Neutrophil (primary cell): ENCODE measurements around the gene MPC1L.
"Not testable (repeated sequence)": the region's sequence is repeated elsewhere in the genome, so short reads cannot be mapped to it uniquely, and the experiment has no call there.

ENCODE experiments used
- H3K27ac ChIP-seq: fragments of 200-600 bp; sonication (generic); 2 replicates; pipeline ENCODE4 v1.5.1; 2016; ENCODE audit warnings: mild to moderate bottlenecking, moderate library complexity
- H3K27me3 ChIP-seq: fragments of 200-600 bp; sonication (generic); 2 replicates; pipeline ENCODE4 v1.6.0; 2016; ENCODE audit warnings: mild to moderate bottlenecking
- H3K36me3 ChIP-seq: fragments of 200-600 bp; sonication (generic); 2 replicates; pipeline ENCODE4 v1.5.1; 2017
- H3K4me1 ChIP-seq, 2 experiments: fragments of 200-600 bp in 1 of 2; sonication (generic) in 1 of 2; 1 replicate in 1 of 2; 2 replicates in 1 of 2; pipeline versions ENCODE4 v1.5.1 to v1.6.1; 2013 to 2016; ENCODE audit warnings: low read depth in 1 of 2, low read length in 1 of 2, mild to moderate bottlenecking in 1 of 2, moderate library complexity in 1 of 2; ENCODE audit not compliant: control insufficient read depth in 1 of 2, insufficient read depth in 1 of 2
- H3K4me3 ChIP-seq, 2 experiments: fragments of 200-600 bp in 1 of 2; sonication (generic) in 1 of 2; 1 replicate in 1 of 2; 2 replicates in 1 of 2; pipeline ENCODE4 v1.5.1; 2013 to 2016; ENCODE audit warnings: low read depth in 1 of 2, low read length in 1 of 2, mild to moderate bottlenecking in 1 of 2, moderate library complexity in 1 of 2
- H3K9me3 ChIP-seq: fragments of 200-600 bp; sonication (generic); 2 replicates; pipeline ENCODE4 v1.5.1; 2016
- CTCF ChIP-seq: fragments of 200-600 bp; sonication (generic); IDR thresholded peaks from 2 replicates; pipeline ENCODE4 v1.5.1; 2016; ENCODE audit warnings: antibody characterized with exemption

Gene MPC1L

GRCh38 chrX:40623139-40623536, at the start of gene MPC1L:
Gene MPC1L, plus strand, starts transcription at chrX:40623428. Its CDS starts 138 bp downstream, at chrX:40623566.
- Histone ChIP-seq H3K4me1 (no peaks in the 10 kb centered on the region), H3K9me3 (no peaks in the 10 kb centered on the region), H3K4me3 (no peak within 1 kb of the TSS), H3K27me3 (no peaks in the 10 kb centered on the region), H3K36me3 (peaks cover 14% of the 10 kb centered on the region), H3K27ac (no peak within 1 kb of the TSS)
- no peak for TF ChIP-seq CTCF

- Histone ChIP-seq H3K4me3 (no peak overlapping the region), H3K27ac (no peak overlapping the region), H3K36me3 (no peaks in the 10 kb centered on the region), H3K9me3 (no peaks in the 10 kb centered on the region), H3K4me1 (peaks cover 48 to 52% of the 10 kb centered on the region in 2 experiments), H3K27me3 (no peaks in the 10 kb centered on the region)
- peak; percentile 53 for TF ChIP-seq CTCF
Measured at GRCh38 chrX:40573763-40574162, 49.5 kb upstream of the MPC1L start.

GRCh38 chrX:40575411-40575810, 47.8 kb upstream of the MPC1L start:
- H3K4me1 ChIP-seq = peaks cover 54 to 62% of the 10 kb centered on the region in 2 experiments

GRCh38 chrX:40576291-40576690, 46.9 kb upstream of the MPC1L start:
- Histone ChIP-seq H3K36me3 (no peaks in the 10 kb centered on the region), H3K4me3 (no peak overlapping the region), H3K27ac (peak overlapping the region; percentile 38), H3K27me3 (no peaks in the 10 kb centered on the region), H3K9me3 (no peaks in the 10 kb centered on the region), H3K4me1 (peaks cover 46 to 54% of the 10 kb centered on the region in 2 experiments)
- TF ChIP-seq CTCF = no peak

More at GRCh38 chrX:40575411-40575810, 47.8 kb upstream of the MPC1L start:
- not testable (repeated sequence) for H3K27ac ChIP-seq, H3K9me3 ChIP-seq, H3K36me3 ChIP-seq, H3K4me3 ChIP-seq, H3K27me3 ChIP-seq

GRCh38 chrX:40578039-40578695, 45.1 kb upstream of the MPC1L start:
- peaks cover 50 to 64% of the 10 kb centered on the region in 2 experiments for H3K4me1 ChIP-seq

More at GRCh38 chrX:40578039-40578695, 45.1 kb upstream of the MPC1L start:
- no peak for TF ChIP-seq CTCF
- Histone ChIP-seq H3K4me3 (peak overlapping the region; percentile 31 to 67), H3K36me3 (no peaks in the 10 kb centered on the region), H3K27ac (peak overlapping the region; percentile 95), H3K9me3 (no peaks in the 10 kb centered on the region), H3K27me3 (no peaks in the 10 kb centered on the region)
